CD14-positive monocyte (primary cell): ENCODE measurements around the gene RNF13. TPM values are rescaled to one million over a fixed set of nuclear protein-coding genes. Genes with fewer than 3 reads are reported as not detected.

Source experiments
- DNase-seq, 3 donors: peaks; one replicate each; pipeline ENCODE4 v3.0.0-alpha.2; 2011 to 2022
- H2AFZ ChIP-seq: 2 replicates; pipeline ENCODE4 v1.6.0; 2012; ENCODE audit warnings: mild to moderate bottlenecking, low read depth, low read length, inconsistent platforms; ENCODE audit not compliant: insufficient read depth, poor library complexity, severe bottlenecking
- H3K27ac ChIP-seq, 2 donors: 1 replicate in 1 of 2; 2 replicates in 1 of 2; pipeline ENCODE4 v1.5.1; 2012 to 2013; ENCODE audit warnings: low read length in 2 of 2, control low read depth in 1 of 2, inconsistent platforms in 1 of 2, low read depth in 1 of 2, mild to moderate bottlenecking in 1 of 2
- H3K27me3 ChIP-seq, 2 donors: one replicate each; pipeline versions ENCODE4 v1.6.0 to v1.6.1; 2011 to 2013; ENCODE audit warnings: low read length in 2 of 2; ENCODE audit not compliant: control insufficient read depth in 2 of 2, insufficient read depth in 2 of 2
- H3K36me3 ChIP-seq, 2 donors: replicated peaks in 1 of 2; 1 replicate in 1 of 2; 2 replicates in 1 of 2; pipeline versions ENCODE4 v1.5.1 to v1.6.1; 2012 to 2013; ENCODE audit warnings: low read length in 2 of 2, control low read depth in 1 of 2, inconsistent platforms in 1 of 2, mild to moderate bottlenecking in 1 of 2; ENCODE audit not compliant: insufficient read depth in 2 of 2, control insufficient read depth in 1 of 2
- H3K4me1 ChIP-seq, 2 donors: 1 replicate in 1 of 2; 2 replicates in 1 of 2; pipeline versions ENCODE4 v1.5.1 to v1.6.1; 2012 to 2013; ENCODE audit warnings: low read length in 2 of 2, control low read depth in 1 of 2, inconsistent platforms in 1 of 2, mild to moderate bottlenecking in 1 of 2, moderate library complexity in 1 of 2; ENCODE audit not compliant: insufficient read depth in 2 of 2, control insufficient read depth in 1 of 2
- H3K4me2 ChIP-seq: replicated peaks from 2 replicates; pipeline ENCODE3; 2012; ENCODE audit warnings: low read length, moderate library complexity, mild to moderate bottlenecking; ENCODE audit not compliant: poor library complexity, severe bottlenecking; ENCODE audit errors: extremely low read depth
- H3K4me3 ChIP-seq, 3 experiments: fragments of 200-600 bp in 1 of 3; sonication (generic) in 1 of 3; replicated peaks in 1 of 3; 1 replicate in 2 of 3; 2 replicates in 1 of 3; pipeline ENCODE4 v1.5.1; 2011 to 2013; ENCODE audit warnings: low read length in 3 of 3, mild to moderate bottlenecking in 3 of 3, control low read depth in 2 of 3, low read depth in 2 of 3, inconsistent platforms in 1 of 3, moderate library complexity in 1 of 3
- H3K79me2 ChIP-seq: 2 replicates; pipeline ENCODE4 v1.6.0; 2012; ENCODE audit warnings: mild to moderate bottlenecking, control low read depth, inconsistent platforms, low read length, moderate library complexity; ENCODE audit not compliant: insufficient read depth
- H3K9ac ChIP-seq: 2 replicates; pipeline ENCODE4 v1.6.0; 2017; ENCODE audit warnings: low read length, mild to moderate bottlenecking; ENCODE audit not compliant: insufficient read depth, poor library complexity, severe bottlenecking
- H3K9me3 ChIP-seq, 2 donors: replicated peaks in 1 of 2; 1 replicate in 1 of 2; 2 replicates in 1 of 2; pipeline versions ENCODE4 v1.5.1 to v1.6.1; 2012 to 2013; ENCODE audit warnings: low read length in 2 of 2, control low read depth in 1 of 2; ENCODE audit not compliant: control insufficient read depth in 1 of 2, insufficient read depth in 1 of 2
- H4K20me1 ChIP-seq: 2 replicates; pipeline ENCODE4 v1.6.0; 2012; ENCODE audit warnings: mild to moderate bottlenecking, low read length, control low read depth, moderate library complexity; ENCODE audit not compliant: insufficient read depth
- H3K27ac Mint-ChIP-seq, 7 donors: one replicate each; pipeline ENCODE4 v1.8.0; 2020; ENCODE audit warnings: mild to moderate bottlenecking in 7 of 7, mixed read lengths in 7 of 7, moderate library complexity in 6 of 7, inconsistent platforms in 2 of 7
- H3K27me3 Mint-ChIP-seq, 3 donors: one replicate each; pipeline ENCODE4 v1.8.0; 2021 to 2022; ENCODE audit warnings: low read depth in 3 of 3, mild to moderate bottlenecking in 3 of 3, mixed read lengths in 3 of 3, moderate library complexity in 3 of 3, inconsistent platforms in 1 of 3
- H3K36me3 Mint-ChIP-seq, 2 donors: one replicate each; pipeline ENCODE4 v1.8.0; 2020; ENCODE audit warnings: mixed read lengths in 2 of 2, inconsistent platforms in 1 of 2, mild to moderate bottlenecking in 1 of 2
- H3K4me1 Mint-ChIP-seq: one replicate; pipeline ENCODE4 v1.8.0; 2020; ENCODE audit warnings: mild to moderate bottlenecking, mixed read lengths
- H3K4me3 Mint-ChIP-seq, 2 donors: one replicate each; pipeline ENCODE4 v1.8.0; 2020; ENCODE audit warnings: mild to moderate bottlenecking in 2 of 2, mixed read lengths in 2 of 2, moderate library complexity in 1 of 2
- H3K9me3 Mint-ChIP-seq, 7 donors: one replicate each; pipeline ENCODE4 v1.8.0; 2020 to 2022; ENCODE audit warnings: mixed read lengths in 7 of 7, mild to moderate bottlenecking in 6 of 7, moderate library complexity in 6 of 7, inconsistent platforms in 2 of 7
- CTCF ChIP-seq: fragments of 200-600 bp; IDR thresholded peaks from one replicate; pipeline ENCODE4 v1.8.0; 2022; ENCODE audit warnings: antibody characterized with exemption, mild to moderate bottlenecking
- WGBS: methylation state at CpG from one replicate; pipeline ENCODE4 v1.1.5; 2013; ENCODE audit warnings: missing lambda C conversion rate; ENCODE audit not compliant: insufficient coverage; 5-methylcytosine and 5-hydroxymethylcytosine counted together
- intact Hi-C, 2 donors: fragments of 100-400 bp; cut with micrococcal nuclease; formaldehyde crosslinking; loops; one replicate each; pipeline versions ENCODE4 v1.15.0 to v1.15.1; 2023
- polyA plus RNA-seq, 3 donors: library from polyadenylated mRNA; depleted of rRNA in 1 of 3; unstranded in 2 of 3; stranded (reverse) in 1 of 3; fragments of 300-500 nt in 2 of 3; fragments of >200 nt in 1 of 3; fragmentation: Illumina TruSeq in 2 of 3; gene quantifications; 1 replicate in 2 of 3; 2 replicates in 1 of 3; pipeline ENCODE4 v1.2.3, GENCODE V29; 2012 to 2021

Gene RNF13
- polyA plus RNA-seq, 3 donors, result 95.4 to 481 (median 462) TPM

DNA sequence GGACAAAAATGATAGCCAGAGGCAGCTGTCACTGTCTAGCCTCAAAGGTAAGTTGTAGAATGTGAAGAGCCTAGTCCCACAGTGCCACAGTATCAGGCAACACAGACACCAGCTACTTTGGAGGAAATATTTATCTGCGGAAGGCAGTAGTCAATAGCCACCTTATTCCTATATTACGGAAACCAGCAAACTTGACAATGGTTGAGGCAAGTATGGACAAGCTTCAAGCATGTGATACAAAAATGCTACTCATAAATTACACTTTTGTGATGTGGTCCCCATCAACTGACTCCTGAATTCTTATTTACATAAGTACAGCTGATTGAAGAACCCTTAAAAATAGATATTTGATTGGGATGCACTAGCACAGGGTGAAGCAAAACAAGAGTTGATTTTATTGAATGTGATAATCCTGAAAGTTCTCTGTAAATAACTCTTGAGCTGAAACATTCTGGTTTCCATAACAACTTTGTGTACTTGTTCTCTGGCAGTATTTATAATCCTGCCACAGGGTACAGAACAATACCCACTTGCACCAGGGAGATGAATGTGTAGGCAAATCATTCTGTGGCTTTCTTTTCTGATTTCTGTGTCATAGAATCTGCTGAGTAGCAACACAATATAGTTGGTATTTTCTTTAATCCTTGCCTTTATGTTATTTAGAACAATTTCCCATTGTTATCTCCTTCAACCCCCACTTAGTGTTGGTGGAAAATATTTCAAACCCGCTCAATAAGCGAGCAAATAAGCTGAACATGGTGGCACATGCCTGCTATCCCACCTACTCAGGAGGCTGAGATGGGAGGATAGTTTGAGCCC is 20.4 kb upstream of the RNF13 start, which contains the start of gene ANKUB1:
ANKUB1 (minus strand) TSS at position 103 of the 819 bp plus-strand sequence. CDS start 188 bp downstream, outside the sequence.
- no peaks in the 10 kb centered on the region for H3K36me3 Mint-ChIP-seq
- Histone ChIP-seq H3K4me3 (no peak within 1 kb of the TSS), H3K27me3 (no peaks in the 10 kb centered on the region), H3K9me3 (no peaks in the 10 kb centered on the region), H3K36me3 (no peaks in the 10 kb centered on the region), H3K9ac (no peak within 1 kb of the TSS), H3K4me2 (no peak within 1 kb of the TSS), H3K4me1 (peaks cover 0 to 3% of the 10 kb centered on the region in 2 donors), H3K27ac (no peak within 1 kb of the TSS), H4K20me1 (no peaks in the 10 kb centered on the region), H2AFZ (no peak within 1 kb of the TSS), H3K79me2 (no peaks in the 10 kb centered on the region)
- no peak for DNase-seq
- TF ChIP-seq CTCF, result no peak
- H3K27me3 Mint-ChIP-seq, result peaks cover 0 to 4% (median 3%) of the 10 kb centered on the region in 3 donors
- no peak within 1 kb of the TSS for H3K27ac Mint-ChIP-seq
- H3K4me1 Mint-ChIP-seq, result peaks cover 12% of the 10 kb centered on the region
- no CpG with 5 or more reads among the region's 4 CpGs for WGBS
- intact Hi-C loops, result no loop called here
- H3K4me3 Mint-ChIP-seq, result no peak within 1 kb of the TSS
- no peaks in the 10 kb centered on the region for H3K9me3 Mint-ChIP-seq

DNA sequence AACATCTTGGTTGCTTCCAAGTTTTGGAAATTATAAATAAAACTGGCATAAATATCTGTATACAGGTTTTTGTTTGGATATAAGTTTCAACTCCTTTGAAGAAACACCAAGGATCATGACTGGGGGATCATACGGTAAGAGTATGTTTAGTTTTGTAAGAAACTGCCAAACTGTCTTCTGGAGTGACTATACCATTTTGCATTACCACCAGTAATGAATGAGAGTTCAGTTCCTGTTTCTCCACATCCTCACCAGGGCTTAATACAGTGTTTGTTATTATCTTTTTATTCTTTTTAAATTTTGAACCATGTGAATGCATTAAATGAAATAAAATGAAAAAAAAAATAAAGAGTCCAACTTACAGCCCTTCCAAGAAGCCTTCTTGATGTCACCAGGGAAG is 17.0 kb upstream of the RNF13 start:
- Histone ChIP-seq H3K27me3 (no peaks in the 10 kb centered on the region), H3K9ac (no peak overlapping the region), H3K4me2 (no peak overlapping the region), H2AFZ (no peak overlapping the region), H3K9me3 (no peaks in the 10 kb centered on the region), H3K4me3 (no peak overlapping the region), H3K27ac (no peak overlapping the region), H3K4me1 (peaks cover 0 to 4% of the 10 kb centered on the region in 2 donors), H3K36me3 (no peaks in the 10 kb centered on the region), H3K79me2 (no peaks in the 10 kb centered on the region), H4K20me1 (no peaks in the 10 kb centered on the region)
- DNase-seq, result no peak
- H3K27ac Mint-ChIP-seq, result no peak overlapping the region
- H3K4me1 Mint-ChIP-seq, result peaks cover 17% of the 10 kb centered on the region
- H3K27me3 Mint-ChIP-seq, result peaks cover 0 to 3% (median 2%) of the 10 kb centered on the region in 3 donors
- no CpG with 5 or more reads among the region's 1 CpG for WGBS
- TF ChIP-seq CTCF, result no peak
- intact Hi-C loops, result no loop called here
- peaks cover 0 to 7% (median 1%) of the 10 kb centered on the region in 7 donors for H3K9me3 Mint-ChIP-seq
- no peak overlapping the region for H3K4me3 Mint-ChIP-seq
- no peaks in the 10 kb centered on the region for H3K36me3 Mint-ChIP-seq
